ENCODE data around the gene CATSPERB.
A peak's percentile ranks its signal among the peaks of the same experiment; 100 is the strongest.
"Not testable (repeated sequence)": the region's sequence is repeated elsewhere in the genome, so short reads cannot be mapped to it uniquely, and the experiment has no call there.

Gene CATSPERB, protein sequence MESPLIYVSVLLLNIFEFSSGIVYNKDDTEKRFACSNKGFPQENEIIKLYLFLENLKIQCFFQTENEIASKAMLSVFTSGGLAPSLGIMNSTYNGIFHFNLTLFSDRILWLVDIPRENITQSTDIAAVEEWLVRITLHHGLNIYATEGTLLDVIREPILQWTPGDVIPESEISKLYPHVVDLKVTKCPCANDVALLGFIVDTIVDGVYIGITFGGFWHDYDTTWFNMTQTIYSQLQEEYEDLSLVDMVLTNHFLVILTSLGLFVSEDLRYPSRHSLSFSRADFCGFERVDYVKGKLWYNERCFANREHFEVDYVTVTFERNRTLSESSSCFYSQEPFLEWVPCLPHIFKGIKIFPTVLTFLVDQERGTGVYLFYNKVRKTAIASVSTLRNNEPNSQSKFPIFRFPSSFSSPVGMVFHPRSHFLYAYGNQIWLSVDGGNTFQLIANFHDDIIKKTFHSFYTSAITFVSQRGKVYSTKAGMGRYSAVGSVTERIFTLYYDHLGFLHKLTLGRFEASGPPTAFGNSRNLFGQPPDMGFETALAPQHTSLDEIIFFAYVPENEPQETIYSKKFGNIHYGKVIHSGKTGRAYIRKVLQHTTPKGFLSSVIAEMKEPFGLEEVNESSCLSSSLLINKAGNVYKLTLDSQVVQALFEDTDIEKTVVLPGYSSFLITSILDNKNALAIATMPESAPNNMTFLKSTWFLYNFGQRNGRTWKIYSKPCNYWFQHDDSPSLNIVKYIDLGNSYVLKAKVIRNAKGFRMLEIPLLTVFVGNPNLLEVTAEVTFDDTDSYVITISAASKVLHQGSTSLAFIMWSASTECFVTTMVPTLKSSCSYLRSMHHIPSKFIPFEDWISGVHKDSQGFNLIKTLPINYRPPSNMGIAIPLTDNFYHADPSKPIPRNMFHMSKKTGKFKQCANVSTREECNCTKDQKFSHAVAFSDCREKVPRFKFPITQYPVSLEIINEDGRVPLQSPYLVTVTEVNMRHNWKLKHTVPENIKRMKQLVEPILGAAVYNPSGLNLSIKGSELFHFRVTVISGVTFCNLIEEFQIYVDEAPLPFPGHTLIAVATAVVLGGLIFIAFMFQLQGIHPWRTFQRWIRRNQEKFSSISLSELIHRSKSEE

DNA sequence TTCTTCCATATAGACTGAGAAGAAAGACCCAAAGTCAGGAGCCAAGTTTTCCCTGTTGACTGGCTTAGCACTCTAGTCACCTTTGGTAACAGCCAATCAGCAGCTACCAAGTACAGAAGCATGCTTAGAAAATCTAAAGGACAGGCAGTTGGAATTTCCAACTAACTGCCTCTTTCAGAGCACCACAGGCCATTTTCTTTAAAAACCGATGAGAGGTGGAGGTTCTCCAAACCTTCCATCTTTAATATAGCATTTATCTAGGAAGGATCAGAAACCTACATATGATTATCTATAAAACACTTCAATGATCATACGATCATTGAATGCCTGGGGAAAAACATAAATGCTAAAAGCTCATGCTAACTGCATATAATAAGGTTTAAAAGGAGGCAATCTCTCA lies at the start of gene CATSPERB:
CATSPERB (minus strand) TSS at position 101 of the 400 bp plus-strand sequence. CDS start 2,607 bp downstream, outside the sequence.
- no peak for DNase-seq

DNA sequence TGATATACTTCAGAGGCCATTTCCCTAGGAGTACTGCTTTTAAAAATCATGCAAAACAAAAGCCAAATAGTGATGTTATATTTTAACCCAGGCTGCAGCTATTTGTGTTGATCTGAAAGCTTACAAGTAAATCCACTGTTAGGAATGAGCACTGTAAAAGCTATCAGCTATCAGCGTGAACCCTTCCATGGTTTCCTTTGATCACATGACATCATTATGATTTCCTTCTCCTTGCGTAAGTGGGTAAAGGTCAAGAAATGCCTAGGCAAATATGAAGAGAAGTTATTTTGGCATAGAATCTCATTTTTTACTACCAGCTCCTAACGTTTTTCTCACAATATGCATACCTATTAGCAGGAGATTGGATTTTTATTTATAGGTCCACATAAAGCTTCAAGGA lies 48.6 kb upstream of the CATSPERB start:
- DNase-seq = no peak

DNA sequence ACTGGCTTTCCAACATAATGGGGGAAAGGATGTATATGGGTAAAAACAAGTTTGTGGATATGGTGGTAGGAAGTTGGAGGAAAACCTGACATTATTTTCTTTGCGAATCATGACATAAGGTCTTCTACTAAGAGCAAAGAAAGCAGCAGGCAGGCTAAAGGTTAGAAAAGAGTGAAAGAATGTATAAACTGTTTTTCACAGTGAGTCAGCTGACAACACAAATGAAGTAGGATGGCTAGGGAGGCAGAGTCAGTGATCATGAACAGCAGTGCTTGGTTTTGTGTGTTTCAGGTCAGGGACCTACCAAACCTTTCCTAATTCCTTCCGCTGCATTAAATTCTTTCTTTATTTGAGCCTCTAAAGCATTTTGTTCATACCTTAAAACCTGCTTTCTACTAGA lies 46.3 kb upstream of the CATSPERB start:
- no peak for DNase-seq

DNA sequence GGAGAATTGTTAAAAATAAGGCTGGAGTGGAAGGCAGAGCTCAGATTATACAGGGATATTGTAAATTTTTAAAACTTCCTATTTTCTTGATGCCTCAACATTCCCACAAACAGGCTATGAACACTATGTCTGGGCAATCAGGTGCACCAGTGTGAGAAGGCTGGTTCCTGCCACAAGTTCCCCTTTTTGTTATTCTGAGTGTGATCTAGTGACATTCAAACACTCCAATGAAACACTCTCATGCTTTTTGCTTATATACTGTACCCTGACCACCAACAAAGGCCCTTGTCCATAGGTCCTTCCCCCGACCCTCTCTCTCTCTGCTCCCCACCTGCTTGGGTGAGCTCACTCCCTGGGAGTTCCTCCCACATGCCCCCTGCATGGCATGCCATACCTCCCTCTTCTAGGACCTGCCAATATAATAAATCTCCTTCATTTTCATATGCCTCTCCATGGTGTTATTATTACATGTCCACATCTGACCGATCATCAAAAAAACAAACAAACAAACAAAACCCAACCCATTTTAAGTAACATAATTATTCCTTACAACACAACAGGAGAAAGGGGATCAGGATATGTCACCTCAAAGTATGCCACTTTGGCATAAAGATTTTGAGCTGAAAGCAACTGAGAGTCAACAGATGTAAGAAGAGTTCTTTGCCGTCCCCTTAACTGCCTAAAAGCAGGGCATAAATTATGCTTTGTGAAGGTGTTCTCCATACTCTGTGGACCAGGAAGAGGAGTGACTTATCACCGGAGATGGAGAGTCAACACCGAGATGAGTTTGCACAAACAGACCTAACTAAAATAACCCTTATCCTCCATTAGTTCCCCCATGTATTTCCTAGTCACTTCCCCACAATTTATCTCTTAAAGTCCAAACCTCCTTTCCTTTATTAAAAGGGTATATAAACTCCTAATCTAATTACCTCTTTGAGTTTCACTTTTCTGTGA lies 42.5 kb upstream of the CATSPERB start:
- DNase-seq = no peak

DNA sequence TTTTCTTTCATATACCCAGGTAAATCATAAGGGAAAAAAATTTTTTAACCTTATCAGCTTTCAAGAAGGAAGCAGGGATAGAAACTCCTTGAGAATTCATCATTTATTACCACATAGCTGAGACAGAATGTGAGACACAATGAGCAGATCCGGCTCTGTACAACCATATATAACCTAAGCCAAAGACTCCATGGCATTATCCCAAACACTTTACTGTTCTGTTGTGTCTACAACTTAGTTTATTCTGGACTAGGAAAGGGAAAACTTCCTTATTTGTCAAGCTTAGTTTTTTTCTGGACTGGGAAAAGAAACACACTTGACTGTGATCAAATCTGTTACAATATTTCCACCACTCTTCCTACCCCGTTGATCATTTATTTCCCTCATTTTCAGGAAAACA lies 38.3 kb upstream of the CATSPERB start:
- no peak for DNase-seq

DNA sequence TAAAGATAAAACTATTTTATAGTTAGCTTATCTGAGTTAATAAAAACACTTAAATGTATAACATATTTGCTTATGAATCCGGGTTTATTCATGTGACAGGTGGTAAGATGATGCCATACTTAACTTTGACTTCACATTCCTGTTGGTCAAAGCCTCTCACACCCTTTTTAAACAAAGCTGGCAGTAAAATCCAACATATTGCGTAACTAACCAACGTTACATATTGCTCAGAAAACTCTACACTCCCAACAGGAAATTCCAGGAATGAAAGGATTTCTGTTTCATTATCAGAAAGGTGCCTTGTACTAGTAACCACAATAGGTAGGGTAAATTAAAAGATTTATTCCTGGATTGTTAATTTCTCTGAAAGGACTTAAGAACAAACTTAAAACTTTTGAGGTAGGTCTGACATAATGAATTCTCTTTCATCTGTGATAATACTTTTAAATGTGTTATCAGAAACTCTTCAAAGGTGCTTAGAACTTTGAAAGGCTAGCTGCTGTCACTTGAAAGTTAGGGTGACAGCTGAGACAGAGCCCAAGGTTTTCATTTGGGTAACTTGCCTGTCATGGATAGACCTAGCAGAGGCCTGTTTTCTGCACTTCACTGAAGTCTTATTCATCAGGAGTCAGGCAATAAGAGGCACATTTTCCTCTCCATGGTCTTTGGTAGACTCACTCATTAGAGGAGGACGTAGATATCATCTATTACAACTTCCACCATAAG lies 23.8 kb upstream of the CATSPERB start:
- DNase-seq = no peak

DNA sequence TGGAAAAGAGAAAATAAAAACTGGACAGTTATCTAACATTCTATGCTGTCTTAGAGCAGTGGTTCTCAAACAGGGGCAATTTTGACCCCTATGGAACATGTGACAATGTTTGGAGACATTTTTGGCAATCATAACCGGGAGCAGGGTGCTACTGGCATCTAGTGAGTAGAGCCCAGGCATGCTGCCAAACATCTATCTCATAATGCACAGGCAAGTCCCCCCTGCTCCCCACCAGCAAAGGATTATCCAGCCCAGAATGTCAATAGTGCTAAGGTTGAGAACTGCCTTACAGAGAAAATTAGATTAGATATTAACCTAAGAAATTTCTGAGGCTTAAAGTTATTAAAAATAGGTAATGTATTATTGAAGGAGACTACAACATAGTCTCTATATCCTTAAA lies 22.9 kb upstream of the CATSPERB start:
- DNase-seq = peak; percentile 22

DNA sequence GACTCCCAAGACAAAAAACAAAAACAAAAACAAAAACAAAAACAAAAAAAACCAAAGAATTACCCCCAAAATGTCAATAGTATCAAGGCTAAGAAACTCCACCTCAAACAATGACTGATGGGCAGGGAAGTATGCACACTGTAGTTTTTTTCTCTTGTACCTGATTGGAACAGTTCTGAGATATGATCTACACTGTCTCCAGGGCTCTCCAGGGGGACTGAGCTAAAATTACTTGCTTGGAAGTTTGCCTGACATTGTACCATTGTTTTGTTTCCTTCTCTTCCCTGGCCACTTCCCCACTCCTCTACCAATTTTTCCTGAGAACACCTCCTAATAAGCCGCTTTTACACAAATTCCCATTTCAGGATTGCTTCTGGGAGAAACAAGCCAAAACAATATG lies 22.3 kb upstream of the CATSPERB start:
- DNase-seq = no peak

DNA sequence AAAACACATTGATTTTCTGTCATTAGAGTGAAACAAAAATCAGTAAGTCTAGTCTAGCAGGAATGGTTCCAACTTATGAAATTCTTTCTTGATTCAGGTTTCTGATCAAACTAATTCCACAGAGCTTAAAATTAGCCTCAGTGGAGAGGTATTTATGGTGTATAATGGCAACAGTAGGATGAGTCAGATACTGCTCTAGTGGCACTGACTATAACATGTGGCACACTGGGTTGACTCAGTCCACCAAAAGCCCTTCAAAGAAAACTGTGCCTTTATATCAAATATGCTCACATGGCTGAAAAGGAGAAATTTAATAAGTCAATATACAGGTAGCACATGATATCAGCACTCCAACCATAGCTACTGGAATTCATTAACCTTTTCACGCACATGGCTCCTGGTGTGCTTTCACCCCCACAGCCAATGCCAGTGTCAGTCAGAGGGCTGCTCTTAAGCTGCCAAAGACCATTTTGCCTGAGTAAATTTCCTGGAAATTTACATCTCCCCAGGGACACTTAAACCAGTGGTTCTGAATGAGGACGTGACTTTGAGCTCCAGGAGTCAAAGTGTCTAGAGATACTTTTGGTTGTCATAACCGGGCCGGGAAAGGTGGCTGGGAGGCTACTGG lies 21.7 kb upstream of the CATSPERB start:
- peak; percentile 1 for DNase-seq

DNA sequence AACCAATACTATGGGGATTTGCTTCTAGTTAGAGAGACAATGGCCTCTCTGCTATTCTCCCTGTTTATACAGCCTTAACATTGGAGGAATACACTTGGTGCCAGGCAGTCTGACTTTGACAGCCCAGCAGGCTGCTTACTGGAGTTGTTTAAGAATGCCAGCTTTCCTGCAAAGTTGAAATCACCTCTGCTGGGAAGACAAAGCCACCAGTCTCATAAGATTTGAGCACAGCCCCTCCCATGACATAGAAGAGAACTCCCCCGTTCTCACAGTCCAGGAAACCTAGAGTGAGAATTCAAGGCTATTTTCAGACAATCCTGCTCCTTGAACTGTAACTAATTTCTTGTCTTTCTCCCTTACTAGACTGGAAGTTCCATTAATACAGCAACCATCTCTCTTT lies 21.1 kb upstream of the CATSPERB start:
- no peak for DNase-seq

DNA sequence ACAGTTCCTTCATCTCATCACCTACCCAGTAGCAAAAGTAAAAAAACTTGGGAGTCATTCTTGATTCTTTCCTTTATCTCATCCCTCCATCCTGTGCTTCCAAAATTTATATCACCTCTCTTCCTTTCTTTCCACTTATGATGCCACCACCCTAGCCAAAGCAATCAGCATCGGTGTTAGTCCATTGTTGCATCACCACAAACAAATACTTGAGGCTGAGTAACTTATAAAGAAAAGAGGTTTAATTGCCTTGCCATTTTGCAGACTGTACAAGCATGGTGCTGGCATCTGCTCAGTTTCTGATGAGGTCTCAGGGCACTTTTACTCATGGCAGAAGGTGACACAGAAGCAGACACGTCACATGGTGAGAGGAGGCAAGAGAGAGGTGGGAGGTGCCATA lies 19.8 kb upstream of the CATSPERB start:
- DNase-seq = no peak

DNA sequence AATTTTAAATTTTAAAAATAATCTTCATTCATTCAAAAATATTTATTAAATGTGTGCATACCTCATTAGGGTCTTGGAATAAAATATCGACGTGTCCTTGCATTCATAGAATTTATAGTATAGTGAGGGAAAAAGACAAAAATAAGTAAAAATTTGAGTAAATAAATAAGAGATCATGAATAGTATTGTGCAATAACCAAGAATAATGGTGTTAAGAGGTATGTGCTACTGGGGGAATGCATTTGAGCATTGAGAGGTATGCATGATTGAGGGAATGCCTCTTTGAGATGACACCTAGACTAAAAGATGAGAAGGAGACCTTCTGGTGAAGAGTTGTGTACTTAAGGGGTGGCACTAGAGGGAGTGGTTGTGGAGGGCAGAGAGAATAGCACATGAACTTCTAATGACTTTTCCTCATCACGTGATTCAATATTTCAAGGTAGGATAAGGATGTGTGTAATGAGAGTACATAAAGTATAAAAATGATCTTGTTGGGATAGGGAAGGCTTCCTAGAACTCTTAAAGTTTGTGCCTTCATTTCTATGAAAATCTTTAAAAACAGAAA lies 18.8 kb upstream of the CATSPERB start:
- no peak for DNase-seq

DNA sequence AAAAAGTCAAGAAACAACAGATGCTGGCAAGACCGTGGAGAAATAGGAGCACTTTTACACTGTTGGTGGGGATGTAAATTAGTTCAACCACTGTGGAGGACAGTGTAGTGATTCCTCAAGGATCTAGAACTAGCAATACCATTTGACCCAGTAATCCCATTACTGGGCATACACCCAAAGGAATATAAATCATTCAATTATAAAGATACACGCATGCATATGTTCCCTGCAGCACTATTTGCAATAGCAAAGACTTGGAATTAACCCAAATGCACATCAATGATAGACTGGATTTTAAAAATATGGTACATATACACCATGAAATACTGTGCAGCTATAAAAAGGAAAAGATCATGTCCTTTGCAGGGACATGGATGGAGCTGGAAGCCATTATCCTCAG lies 18.0 kb upstream of the CATSPERB start:
- DNase-seq = no peak

DNA sequence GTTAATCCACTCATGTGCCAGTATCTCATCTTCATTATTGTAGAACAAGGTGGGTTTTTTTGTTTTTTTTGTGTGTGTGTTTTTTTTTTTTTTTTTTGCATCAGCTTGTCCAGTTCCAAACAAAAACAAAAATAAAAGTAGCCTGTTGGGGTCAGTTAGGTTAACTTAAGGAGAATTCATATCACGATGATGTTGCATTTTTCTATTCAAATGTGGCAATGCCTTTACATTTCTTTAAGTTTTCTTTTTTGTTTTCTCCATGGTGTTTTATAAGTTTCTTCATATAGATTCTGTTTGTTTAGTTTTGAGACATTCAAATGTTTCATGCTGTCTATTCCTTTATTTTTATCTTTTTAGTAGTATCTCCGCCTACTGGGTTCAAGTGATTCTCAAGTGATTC lies 16.2 kb upstream of the CATSPERB start:
- DNase-seq = no peak

DNA sequence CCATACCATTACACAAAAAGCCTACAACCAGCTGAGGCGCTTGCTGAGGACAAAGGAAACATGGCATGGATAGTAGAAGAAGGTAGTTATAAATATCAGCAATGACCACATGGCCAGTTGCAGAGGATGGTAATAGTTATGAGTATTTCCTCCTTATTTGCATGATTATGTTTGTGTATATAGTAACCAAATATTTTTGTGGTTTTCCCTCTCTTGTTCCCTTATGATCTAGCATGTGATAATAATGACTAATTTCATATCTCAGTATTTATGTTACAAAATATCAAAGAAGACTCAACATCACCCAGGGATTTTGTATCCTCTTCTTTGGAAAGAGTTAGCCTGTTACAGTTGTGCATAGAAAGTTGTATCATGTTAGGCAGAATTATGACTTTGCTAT lies 13.5 kb upstream of the CATSPERB start:
- DNase-seq = no peak

DNA sequence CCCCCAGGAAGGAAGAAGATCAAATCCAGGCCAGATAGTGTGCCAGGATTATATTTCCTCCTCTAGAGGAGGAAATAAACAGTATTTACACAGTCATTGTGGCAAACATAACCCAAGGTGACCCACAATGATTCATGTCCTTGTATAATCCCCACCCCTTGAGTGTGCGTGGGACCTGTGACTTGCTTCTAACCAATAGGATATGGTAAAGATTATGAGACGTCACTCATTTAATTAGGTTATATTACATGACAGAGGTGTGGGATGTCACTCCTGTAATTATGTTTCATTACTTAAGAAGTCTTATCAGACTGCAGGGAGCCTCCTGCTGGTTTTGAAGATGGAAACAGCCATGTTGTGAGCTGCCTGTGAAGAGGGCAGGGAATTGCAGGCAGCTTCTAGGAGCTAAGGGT lies 12.2 kb upstream of the CATSPERB start:
- DNase-seq = no peak

DNA sequence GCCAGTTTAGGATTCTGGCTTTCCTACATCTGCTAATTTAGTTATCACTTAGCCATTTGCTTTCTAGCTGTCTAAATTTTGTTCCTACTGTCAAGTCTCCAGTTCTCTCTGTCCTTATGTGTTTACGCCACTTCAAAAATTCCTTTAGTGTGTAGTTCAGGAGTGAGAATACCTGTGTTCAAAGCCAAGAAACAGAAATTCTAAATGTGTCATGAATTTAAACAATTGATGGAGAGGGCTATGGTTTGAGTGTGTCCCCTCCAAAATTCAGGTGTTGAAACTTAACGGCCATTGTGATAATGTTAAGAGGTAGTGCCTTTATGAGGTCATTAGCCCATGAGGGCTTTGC lies 11.4 kb upstream of the CATSPERB start:
- no peak for DNase-seq

DNA sequence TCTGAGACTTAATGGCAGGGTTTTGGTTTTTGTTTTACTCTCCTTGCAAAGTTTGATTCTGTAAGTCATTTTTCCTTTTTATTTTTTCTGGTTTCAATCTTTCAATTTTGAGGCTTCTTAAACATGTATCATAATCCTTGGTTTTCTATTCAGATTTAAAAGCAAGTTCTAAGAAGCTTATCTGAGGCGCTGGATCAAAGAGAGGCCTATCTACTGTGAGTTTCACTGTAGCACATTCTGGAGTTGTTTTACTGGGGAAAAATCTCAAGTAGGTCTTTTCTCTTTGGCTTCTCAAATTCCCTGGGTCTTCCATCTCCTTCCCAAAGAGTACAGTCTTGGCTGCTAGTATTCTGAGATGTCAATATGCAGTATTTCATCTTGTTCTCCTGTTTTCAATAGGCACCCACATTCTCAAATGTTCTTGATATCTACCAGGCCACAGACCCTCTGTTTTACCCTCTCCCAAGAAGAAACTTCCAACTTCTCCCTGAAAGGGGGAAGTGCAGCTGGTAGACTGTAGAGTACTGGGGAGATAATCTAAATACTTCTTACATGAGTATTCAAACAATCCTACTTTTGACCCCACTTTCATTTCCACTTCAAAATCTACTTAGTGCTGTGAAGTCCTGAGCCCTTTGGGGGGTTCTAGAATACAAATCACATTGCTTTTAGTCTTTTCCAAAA lies 10.9 kb upstream of the CATSPERB start:
- no peak for DNase-seq

DNA sequence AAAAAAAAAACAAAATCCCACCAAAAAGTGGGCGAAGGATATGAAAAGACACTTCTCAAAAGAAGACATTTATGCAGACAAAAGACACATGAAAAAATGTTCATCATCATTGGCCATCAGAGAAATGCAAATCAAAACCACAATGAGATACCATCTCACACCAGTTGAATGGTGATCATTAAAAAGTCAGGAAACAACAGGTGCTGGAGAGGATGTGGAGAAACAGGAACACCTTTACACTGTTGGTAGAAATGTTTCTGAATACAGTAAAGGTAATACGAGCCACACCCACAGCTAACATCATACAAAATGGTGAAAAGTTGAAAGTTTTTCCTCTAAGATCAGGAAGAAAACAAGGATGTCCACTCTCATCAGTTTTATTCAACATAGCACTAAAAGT lies 8.0 kb upstream of the CATSPERB start:
- not testable (repeated sequence) for DNase-seq

DNA sequence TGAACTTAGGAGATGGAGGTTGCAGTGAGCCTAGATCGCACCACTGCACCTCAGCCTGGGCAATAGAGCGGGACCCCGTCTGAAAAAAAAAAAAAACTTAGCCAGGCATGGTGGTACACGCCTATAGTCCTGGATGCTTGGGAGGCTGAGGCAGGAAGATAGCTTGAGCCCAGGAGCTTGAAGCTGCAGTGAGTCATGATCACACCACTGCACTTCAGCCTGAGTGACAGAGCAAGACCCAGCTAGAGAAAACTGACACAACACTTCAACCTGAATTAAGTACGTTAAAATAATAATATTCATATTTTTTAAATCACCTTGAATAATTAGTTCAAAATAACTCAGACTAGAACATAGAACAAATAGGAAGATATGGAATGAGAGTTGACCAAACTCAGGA lies 5.7 kb upstream of the CATSPERB start:
- no peak for DNase-seq
